Suppressor macrophage treated with lipopolysaccharide for 4 hours (primary cell): ENCODE measurements around the gene LIN7B.

Source experiments
- DNase-seq: peaks from one replicate; pipeline ENCODE4 v3.0.0-alpha.2; 2020

Gene LIN7B

GRCh38 chr19:49097453-49098288 is 16.5 kb upstream of the LIN7B start:
- DNase-seq: peak; percentile 79

DNA sequence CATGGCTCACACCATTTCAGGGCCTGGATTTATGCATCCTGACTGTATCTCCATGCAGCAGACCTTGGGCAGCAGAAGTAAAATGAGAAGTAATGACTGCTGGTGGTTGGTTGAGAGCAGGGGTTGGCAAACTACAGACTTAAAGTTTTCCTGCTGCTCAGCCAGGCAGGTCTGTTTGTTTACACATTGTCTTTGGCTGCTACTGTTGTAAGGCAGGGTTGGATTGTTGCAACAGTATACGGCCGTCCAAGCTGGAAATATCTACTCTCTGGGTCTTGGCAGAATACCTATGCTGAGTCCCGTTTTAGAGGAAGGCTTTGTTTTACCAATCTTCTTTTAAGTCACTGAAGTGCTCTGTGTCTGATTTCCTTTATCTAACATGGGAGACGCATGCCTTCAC is 15.4 kb upstream of the LIN7B start:
- DNase-seq: no peak

GRCh38 chr19:49101160-49101559 is 13.0 kb upstream of the LIN7B start:
- no peak for DNase-seq

GRCh38 chr19:49102303-49102702 is 11.9 kb upstream of the LIN7B start:
- DNase-seq: no peak

- DNase-seq: no peak
Measured at GRCh38 chr19:49103331-49104085, 10.7 kb upstream of the LIN7B start.

DNA sequence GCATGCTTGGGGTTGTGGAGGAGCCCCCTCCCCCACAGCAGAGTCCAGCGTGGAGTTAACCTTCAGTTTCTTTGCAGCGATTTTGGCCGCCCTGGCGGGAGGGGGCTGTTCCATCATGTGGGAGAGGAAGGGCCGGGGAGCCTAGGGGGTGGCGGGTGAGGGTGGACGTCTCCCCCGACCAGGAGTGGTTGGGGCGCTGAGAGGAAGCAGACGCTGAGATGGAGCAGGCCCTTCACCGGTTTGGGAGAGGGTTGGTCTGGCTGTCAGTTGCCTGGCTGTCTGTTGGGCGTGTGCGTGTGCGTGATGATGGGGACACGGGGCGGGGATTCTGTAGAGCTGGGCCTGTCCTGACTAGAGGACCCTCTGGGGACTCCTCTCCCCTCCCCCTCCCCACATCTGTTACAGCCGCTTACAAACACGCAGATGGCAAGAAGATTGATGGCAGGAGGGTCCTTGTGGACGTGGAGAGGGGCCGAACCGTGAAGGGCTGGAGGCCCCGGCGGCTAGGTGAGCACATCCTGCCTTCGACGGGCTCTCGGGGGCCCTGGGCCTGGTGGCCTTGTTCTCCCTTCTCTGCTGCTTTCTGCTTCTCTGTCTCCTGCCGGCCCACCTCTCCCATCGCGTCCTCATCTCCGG is 9.8 kb upstream of the LIN7B start:
- no peak for DNase-seq

GRCh38 chr19:49106648-49107135 is 7.5 kb upstream of the LIN7B start:
- peak; percentile 47 for DNase-seq

DNA sequence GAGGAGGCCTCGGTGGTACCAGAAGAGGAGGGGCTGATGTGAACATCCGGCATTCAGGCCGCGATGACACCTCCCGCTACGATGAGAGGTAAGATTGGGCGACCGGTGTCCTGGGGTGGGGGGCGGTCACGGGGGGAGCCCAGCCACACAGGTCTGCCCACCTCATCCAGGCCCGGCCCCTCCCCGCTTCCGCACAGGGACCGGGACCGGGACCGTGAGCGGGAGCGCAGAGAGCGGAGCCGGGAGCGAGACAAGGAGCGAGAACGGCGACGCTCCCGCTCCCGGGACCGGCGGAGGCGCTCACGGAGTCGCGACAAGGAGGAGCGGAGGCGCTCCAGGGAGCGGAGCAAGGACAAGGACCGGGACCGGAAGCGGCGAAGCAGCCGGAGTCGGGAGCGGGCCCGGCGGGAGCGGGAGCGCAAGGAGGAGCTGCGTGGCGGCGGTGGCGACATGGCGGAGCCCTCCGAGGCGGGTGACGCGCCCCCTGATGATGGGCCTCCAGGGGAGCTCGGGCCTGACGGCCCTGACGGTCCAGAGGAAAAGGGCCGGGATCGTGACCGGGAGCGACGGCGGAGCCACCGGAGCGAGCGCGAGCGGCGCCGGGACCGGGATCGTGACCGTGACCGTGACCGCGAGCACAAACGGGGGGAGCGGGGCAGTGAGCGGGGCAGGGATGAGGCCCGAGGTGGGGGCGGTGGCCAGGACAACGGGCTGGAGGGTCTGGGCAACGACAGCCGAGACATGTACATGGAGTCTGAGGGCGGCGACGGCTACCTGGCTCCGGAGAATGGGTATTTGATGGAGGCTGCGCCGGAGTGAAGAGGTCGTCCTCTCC is 6.3 kb upstream of the LIN7B start:
- no peak for DNase-seq

- DNase-seq: no peak
Measured at GRCh38 chr19:49109051-49109450, 5.1 kb upstream of the LIN7B start.

DNA sequence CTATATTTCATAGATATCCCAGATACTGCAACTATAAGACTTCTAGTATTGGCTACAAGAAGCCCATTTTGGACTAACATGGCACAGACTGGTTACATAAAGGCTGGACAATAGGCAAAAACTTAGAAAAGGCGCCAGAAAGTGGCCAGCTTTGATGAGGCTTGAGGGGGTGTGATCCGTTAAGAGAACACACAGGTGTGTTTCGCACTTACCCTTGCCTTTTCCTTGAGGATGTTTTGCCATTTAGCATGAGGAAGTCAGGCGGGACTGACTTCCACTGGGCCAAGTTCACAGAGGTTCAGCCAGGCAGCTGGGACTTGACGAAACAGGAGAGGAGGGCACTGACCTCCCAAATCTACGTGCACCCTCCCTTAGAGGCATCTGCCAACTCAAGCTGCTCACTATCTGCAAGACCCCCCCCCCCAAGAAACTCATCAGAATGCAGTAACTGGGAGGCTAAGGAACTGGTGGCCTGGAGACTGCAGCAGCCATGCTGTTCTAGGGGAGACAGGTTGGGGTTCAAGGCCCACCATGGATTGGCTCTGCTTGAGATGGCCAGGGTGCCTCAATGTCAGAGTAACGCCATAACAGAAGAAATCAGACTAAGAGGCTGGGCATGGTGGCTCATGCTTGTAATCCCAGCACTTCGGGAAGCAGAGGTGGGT is 4.5 kb upstream of the LIN7B start:
- no peak for DNase-seq

GRCh38 chr19:49110567-49110966 is 3.6 kb upstream of the LIN7B start:
- DNase-seq: no peak

GRCh38 chr19:49111218-49111998 is 2.8 kb upstream of the LIN7B start:
- no peak for DNase-seq

GRCh38 chr19:49114630-49115363 is 627 bp downstream of the LIN7B start:
- peak; percentile 35 for DNase-seq

DNA sequence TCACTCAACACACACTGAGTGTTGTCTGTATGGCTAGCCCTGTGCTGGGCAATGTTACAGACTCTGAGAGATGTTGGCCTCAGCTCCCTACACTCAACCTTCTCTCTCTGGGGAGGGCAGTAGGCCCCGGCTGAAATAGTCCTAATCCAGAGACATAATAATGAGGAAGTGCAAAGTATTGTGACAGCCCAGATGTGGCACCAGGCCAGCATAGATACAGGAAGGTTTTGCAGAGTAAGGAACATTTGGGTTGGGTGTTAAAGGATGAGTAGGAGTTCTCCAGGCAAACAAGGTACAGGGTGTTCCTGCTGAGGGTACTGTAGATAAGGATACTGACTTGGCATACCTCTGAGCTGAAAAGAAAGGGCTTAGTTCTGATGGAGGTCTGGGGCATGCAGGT is 2.4 kb downstream of the LIN7B start:
- DNase-seq: peak; percentile 62

- DNase-seq: no peak
Measured at GRCh38 chr19:49117677-49118564, 3.8 kb downstream of the LIN7B start.

DNA sequence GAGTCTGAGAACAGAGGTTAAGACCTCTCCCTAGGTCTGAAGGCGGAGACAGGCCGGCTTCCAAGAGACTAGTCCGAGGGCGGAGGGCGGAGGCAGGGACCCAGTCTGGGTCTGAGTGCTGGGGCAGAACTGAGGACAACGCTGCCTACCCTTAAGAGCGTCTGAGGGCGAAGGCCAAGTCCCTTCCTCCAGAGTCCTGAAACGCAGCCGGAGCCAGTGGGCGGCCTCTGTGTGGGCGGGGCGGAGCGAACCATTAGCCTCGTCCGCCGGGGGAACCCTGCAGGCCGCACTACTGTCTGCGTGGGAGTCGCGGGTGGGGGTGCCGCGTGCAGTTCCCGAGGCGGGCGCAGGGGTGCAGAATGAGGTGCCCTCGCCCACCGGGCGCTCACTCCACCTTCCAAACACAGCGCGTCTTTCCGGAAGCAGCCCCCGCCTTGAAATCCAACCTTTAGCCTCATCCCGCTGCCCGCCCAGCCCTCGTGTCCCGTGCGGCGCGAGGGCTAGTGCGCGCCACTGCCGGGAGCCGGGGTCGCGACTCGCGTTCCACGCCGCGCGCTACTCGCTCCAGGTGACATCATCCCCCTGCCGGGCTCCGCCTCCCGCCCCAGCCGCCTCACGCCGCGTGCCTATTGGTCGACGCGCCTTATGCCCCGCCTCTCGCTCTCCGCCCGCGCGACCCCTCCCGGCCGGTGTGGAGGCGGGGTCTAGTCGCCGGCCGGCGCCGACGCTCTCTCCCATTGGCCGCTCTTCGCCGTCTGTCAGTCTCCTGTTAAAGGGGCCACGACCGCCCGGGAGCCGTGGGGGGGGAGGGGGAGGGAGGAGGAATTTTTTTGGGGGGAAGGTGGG is 4.6 kb downstream of the LIN7B start, which contains the start of gene C19orf73:
C19orf73 (minus strand) TSS at position 579 of the 846 bp plus-strand sequence; CDS start at position 458, 121 bp downstream.
- DNase-seq: peak; percentile 97

DNA sequence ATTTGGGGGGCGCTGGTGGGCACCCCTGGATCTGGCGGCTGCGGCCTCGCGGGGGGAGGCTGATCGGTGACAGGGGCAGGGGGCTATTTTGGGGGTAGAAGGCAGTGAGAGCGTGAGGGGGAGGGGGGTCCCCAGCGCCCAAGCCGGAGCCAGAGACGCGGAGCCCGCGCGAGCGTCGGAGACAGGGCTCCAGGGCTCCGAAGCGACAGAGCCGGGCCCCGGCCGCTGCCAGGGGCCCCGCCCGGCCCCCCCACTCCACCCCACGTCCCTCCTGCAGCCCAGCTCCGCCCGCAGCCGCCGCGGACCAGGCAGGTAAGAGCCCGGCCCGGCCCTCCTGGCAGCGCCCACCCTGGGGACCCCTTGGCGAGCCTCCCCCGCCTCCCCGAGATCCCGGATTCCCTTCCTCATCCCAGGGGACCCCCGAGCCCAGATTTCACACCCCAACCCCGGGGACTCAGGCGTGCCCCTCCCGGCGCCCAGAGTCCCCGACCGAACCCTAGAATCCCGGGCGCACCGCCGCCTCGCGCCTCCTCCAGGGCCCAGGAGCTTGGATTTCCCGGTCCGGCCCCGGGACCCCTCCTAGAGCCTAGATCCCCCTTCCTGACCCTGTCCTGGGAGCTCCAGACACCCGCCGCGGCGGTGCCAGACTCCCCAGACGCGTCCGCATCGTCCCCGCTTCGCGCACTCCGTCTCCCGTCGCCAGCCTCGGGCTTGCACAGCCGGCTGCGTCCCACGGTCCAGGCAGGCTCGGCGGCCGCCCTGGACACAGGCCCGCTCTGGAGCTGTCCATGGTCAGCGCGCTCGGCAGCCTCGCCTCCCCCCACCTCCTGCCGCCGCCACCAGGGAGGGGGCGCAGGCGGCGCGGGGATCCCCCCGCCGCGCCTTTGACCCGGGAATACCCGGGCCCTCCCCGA is 5.5 kb downstream of the LIN7B start, which contains the start of gene PPFIA3:
PPFIA3 (plus strand) TSS at position 134 of the 914 bp plus-strand sequence. CDS start 8,330 bp downstream, outside the sequence.
- DNase-seq: peak; percentile 50
